ENCODE results near the gene BTBD2. TPM values are rescaled to one million over a fixed set of nuclear protein-coding genes. Genes with fewer than 3 reads are reported as not detected.

Gene BTBD2
- polyA plus RNA-seq, 1 experiment: 25.5 TPM

DNA sequence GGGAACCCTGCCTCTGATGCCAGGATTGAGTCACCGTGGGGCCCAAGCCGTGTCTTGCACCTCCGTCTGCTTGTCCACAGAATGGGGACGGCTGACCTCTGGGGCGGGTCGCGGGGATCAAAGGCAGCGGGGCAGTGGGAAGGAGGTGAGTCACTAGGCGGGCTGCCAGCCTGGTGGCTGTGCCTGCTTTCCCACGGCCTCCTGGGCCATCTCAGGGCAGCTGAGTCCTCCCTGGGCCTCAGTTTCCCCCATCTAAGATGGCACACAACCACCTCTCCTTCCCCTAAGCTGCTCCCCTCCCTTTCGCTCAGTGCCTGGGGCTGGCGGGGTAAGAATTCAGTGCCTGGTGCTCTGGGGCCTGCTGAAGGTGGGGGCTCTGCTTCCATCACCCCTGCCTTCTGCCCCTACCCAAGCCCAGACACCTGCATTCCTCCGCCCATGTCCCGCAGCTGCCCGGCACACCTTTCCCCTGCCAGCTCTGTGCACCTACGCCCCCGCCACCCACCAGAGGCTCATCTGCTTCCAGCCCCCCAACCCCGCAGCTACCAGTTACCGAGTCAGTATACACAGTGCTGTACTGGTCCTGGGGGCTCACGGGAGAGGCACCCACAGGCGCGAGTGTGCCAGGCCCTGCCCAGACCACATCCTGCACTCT, 32.1 kb upstream of the BTBD2 start:
- ChIA-PET POLR2A (interaction anchor here (1.0 kb wide), 1 partner anchor 13 kb away, joined by 4 read pairs; no protein-coding TSS in a partner anchor), CTCF (interaction anchor here (0.6 kb wide), 1 partner anchor 344 kb away, joined by 3 read pairs; no protein-coding TSS in a partner anchor)
- no peaks in the 10 kb centered on the region for H3K9me3 ChIP-seq (ENCODE audit: control insufficient read depth, insufficient read depth, low read length)
- H3K27ac ChIP-seq (ENCODE audit: low read depth, low read length): no peak overlapping the region
- TF ChIP-seq, protein P1, sequence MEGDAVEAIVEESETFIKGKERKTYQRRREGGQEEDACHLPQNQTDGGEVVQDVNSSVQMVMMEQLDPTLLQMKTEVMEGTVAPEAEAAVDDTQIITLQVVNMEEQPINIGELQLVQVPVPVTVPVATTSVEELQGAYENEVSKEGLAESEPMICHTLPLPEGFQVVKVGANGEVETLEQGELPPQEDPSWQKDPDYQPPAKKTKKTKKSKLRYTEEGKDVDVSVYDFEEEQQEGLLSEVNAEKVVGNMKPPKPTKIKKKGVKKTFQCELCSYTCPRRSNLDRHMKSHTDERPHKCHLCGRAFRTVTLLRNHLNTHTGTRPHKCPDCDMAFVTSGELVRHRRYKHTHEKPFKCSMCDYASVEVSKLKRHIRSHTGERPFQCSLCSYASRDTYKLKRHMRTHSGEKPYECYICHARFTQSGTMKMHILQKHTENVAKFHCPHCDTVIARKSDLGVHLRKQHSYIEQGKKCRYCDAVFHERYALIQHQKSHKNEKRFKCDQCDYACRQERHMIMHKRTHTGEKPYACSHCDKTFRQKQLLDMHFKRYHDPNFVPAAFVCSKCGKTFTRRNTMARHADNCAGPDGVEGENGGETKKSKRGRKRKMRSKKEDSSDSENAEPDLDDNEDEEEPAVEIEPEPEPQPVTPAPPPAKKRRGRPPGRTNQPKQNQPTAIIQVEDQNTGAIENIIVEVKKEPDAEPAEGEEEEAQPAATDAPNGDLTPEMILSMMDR (IDR thresholded peaks at IDR 0.05; ENCODE audit: low read depth, low read length): no peak
- DNase-seq (ENCODE audit: low read depth, low spot score): no peak
- no peaks in the 10 kb centered on the region for H3K27me3 ChIP-seq (ENCODE audit: control insufficient read depth, insufficient read depth, low read length)
- H3K4me3 ChIP-seq (ENCODE audit: low read depth, low read length): no peak overlapping the region

- H3K9me3 ChIP-seq (ENCODE audit: control insufficient read depth, insufficient read depth, low read length): no peaks in the 10 kb centered on the region
- no peak overlapping the region for H3K4me3 ChIP-seq (ENCODE audit: low read depth, low read length)
- POLR2A ChIA-PET: no interaction called here
- TF ChIP-seq, protein P1 (IDR thresholded peaks at IDR 0.05; ENCODE audit: low read depth, low read length): no peak
- no peak for DNase-seq (ENCODE audit: low read depth, low spot score)
- no peak overlapping the region for H3K27ac ChIP-seq (ENCODE audit: low read depth, low read length)
- H3K27me3 ChIP-seq (ENCODE audit: control insufficient read depth, insufficient read depth, low read length): no peaks in the 10 kb centered on the region
- CTCF ChIA-PET: interaction anchor here (0.6 kb wide), 1 partner anchor 345 kb away, joined by 3 read pairs; no protein-coding TSS in a partner anchor
Measured at GRCh38 chr19:2047076-2047448, 31.5 kb upstream of the BTBD2 start.

- DNase-seq (ENCODE audit: low read depth, low spot score): no peak
- TF ChIP-seq, protein P1 (IDR thresholded peaks at IDR 0.05; ENCODE audit: low read depth, low read length): no peak
- CTCF ChIA-PET: interaction anchor here (0.6 kb wide), 1 partner anchor 105 kb away, joined by 4 read pairs; no protein-coding TSS in a partner anchor
Measured at GRCh38 chr19:2046046-2046907, 30.8 kb upstream of the BTBD2 start.

DNA sequence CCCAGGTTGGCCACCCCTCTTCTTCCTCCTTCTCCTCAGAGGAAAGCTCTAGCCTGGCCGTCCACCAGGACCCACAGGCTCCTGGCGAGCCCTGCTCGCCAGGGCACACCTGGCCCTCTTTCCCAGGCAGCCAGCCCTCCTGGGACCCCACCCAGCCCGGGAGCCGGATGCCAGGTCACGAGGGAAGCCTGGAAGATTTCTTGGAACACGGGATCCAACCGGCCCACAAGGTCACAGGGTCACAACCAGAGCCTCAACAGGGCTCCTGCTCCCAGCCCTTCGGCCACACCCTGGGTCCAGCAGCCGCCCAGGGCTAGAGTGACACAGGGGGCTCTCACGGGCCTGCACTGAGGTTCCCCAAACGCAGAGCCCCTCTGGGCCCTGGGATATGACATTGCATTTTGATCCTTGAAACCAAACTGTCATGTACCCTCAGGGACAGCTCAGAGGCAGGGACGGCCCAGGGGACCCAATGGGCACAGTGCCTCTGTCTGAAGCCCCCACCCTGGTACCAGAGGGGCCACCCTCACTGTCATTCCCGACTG, 30.1 kb upstream of the BTBD2 start:
- ChIA-PET CTCF (no interaction called here), POLR2A (no interaction called here)
- DNase-seq (ENCODE audit: low read depth, low spot score): no peak
- H3K4me3 ChIP-seq (ENCODE audit: low read depth, low read length): no peak overlapping the region
- no peaks in the 10 kb centered on the region; the same call in 1 of the 2 replicates for H3K9me3 ChIP-seq (ENCODE audit: control insufficient read depth, insufficient read depth, low read length)
- H3K27ac ChIP-seq (ENCODE audit: low read depth, low read length): no peak overlapping the region
- H3K27me3 ChIP-seq (ENCODE audit: control insufficient read depth, insufficient read depth, low read length): no peaks in the 10 kb centered on the region
- TF ChIP-seq, protein P1 (IDR thresholded peaks at IDR 0.05; ENCODE audit: low read depth, low read length): no peak

More at GRCh38 chr19:2046046-2046907, 30.8 kb upstream of the BTBD2 start:
- no peaks in the 10 kb centered on the region for H3K27me3 ChIP-seq (ENCODE audit: control insufficient read depth, insufficient read depth, low read length)
- H3K9me3 ChIP-seq (ENCODE audit: control insufficient read depth, insufficient read depth, low read length): no peaks in the 10 kb centered on the region; the same call in 1 of the 2 replicates
- no peak overlapping the region for H3K27ac ChIP-seq (ENCODE audit: low read depth, low read length)
- POLR2A ChIA-PET: no interaction called here
- no peak overlapping the region for H3K4me3 ChIP-seq (ENCODE audit: low read depth, low read length)
